ENCODE measurements around the gene RABGGTA.

The RABGGTA gene, protein sequence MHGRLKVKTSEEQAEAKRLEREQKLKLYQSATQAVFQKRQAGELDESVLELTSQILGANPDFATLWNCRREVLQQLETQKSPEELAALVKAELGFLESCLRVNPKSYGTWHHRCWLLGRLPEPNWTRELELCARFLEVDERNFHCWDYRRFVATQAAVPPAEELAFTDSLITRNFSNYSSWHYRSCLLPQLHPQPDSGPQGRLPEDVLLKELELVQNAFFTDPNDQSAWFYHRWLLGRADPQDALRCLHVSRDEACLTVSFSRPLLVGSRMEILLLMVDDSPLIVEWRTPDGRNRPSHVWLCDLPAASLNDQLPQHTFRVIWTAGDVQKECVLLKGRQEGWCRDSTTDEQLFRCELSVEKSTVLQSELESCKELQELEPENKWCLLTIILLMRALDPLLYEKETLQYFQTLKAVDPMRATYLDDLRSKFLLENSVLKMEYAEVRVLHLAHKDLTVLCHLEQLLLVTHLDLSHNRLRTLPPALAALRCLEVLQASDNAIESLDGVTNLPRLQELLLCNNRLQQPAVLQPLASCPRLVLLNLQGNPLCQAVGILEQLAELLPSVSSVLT

DNA sequence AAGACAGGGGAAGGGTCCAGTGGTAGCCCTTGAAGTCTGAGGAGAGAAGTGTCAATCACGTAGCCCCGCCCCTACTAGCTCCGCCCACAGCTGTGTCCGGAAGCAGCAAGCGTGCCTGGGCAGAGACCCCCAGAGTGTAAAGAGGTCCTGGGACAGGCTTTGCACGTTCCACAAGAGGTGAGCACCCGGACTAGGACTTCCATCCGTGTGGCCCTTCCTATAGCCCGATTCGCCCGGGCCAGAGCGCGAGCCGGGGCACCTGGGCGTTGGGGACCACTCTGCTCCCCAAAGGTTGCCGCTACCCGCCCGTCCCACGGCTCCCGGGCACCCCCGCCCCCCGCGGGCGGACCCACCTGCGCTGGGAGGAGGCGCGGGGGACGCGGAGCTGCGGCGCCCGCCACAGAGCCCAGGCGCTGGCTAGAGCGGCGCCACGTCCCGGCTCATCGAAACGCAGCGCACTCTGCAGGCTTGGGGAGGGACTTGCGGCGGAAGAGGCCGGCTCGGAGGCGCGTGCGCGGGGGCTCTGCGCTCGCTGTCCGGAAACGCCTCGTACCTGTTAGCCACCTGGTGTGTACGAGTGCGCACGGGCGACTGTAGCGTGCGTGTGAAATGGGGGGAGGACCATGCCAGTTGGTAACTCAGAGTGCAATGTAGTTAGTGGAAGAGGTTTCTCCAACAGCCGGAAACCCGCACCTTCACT is at the start of gene RABGGTA:
TSS of gene RABGGTA (minus strand) at position 464 of the 700 bp plus-strand sequence. CDS start 482 bp downstream, outside the sequence.
- peak; percentile 98 for DNase-seq (ENCODE audit: low spot score)

DNA sequence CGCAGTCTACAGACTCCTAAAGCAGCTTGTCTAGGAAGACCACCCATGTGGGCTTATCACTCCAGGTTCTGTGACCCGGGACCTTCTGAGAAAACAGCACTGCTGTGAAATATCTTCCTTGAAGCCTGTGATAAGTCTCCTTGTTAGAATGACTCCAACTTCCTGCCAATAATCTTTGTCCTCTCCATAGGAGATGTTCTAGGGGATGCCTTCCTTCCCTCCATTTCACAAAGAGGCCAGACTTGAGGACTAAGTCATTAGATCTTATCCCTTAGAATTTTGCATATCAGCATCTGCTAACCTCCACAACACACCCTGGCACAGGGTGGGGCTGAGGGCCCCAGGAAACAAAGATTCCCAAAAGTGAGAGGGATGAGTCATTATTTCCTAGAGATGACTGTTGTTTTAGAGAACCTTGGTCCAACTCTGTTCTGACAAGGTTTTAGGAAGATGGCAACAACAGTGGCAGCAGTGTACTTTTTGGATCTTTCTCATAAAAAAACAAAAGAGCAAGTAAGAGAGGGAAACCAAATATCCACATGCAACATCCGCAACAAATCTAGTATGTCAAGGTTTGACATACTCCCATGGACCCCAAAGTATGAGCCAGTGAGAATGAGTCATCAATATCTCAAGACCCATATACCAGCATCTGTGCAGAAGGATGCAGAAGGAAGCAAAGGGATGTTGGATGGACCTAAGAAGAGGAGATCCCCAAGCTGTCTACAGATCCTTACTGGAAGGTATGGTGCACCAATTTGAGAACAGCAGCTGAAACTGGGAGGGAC is 45.9 kb upstream of the RABGGTA start:
- DNase-seq (ENCODE audit: low spot score), result peak; percentile 56

DNA sequence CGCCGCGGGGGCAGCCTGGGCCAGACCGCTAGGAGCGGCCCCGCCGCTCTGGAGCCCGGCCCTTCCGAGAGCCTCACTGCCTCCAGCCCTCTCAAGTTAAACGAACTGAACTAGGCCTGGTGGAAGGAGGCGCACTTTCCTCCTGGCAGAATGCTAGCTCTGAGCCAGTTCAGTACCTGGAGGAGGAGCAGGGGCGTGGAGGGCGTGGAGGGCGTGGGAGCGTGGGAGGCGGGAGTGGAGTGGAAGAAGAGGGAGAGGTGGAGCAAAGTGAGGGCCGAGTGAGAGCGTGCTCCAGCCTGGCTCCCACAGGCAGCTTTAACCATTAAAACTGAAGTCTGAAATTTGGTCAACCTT is 45.2 kb upstream of the RABGGTA start:
- no peak for DNase-seq (ENCODE audit: low spot score)

DNA sequence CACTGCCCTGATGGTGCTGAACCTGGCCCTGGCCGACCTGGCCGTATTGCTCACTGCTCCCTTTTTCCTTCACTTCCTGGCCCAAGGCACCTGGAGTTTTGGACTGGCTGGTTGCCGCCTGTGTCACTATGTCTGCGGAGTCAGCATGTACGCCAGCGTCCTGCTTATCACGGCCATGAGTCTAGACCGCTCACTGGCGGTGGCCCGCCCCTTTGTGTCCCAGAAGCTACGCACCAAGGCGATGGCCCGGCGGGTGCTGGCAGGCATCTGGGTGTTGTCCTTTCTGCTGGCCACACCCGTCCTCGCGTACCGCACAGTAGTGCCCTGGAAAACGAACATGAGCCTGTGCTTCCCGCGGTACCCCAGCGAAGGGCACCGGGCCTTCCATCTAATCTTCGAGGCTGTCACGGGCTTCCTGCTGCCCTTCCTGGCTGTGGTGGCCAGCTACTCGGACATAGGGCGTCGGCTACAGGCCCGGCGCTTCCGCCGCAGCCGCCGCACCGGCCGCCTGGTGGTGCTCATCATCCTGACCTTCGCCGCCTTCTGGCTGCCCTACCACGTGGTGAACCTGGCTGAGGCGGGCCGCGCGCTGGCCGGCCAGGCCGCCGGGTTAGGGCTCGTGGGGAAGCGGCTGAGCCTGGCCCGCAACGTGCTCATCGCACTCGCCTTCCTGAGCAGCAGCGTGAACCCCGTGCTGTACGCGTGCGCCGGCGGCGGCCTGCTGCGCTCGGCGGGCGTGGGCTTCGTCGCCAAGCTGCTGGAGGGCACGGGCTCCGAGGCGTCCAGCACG is 44.6 kb upstream of the RABGGTA start:
- DNase-seq (ENCODE audit: low spot score), result peak; percentile 39

DNA sequence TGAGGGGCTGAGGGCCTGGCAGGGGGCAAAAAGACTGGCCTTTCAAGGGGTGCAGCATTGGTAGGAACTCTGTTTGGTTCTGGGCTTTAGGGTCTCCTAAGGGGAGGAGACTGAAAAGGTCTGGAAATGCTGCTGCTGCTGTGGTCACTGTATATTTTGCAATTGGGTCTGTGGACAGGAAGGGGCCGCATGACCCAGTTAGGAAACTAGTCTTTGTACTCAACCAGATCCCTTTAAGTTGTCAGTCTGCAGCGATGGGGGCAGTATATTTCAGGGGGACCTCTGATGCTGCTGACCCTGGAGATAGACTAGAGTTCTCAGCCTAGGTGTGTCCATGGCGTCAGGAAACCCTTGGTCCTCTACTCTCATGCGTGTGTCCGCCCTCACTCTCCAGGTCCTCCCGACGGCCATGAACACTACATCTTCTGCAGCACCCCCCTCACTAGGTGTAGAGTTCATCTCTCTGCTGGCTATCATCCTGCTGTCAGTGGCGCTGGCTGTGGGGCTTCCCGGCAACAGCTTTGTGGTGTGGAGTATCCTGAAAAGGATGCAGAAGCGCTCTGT is 43.9 kb upstream of the RABGGTA start:
- DNase-seq (ENCODE audit: low spot score), result no peak

DNA sequence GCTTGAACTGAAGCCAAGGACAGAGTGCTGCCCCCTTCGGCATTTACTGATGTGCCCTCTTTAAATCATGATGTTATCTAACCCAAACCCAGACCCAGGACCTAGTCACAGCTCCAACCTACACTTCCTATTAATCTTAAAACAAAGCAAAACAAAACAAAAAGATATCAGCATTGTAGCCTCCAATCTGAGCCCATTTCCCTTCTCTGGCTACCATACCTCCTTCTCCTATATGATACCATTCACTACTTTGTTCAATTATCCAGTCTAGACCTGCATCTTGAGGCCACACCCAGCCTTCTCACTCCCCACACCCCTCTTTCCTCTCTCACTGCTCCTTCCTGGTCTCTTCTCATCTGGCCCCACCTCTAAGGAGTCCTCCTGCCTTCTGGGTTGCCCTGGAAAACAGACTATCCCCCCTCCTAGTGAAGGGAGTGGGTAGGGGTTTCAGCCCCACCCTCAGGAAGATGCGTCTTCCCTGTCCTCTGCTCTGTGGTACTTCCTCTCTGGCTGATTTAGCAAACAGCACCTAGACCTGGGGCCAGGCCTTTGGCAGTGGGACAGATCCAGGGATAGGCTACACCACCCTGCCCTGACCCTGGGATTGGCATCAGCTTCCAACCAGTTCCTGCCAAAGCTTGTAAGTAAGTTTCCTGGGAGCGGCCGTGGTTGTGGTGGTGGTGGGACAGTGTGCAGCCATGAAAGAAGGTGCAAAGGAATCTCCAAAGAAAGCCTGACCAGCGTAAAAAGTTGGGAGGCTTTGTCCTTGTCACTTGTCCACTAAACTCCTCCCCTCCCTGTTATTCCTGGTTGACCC is 43.2 kb upstream of the RABGGTA start:
- DNase-seq (ENCODE audit: low spot score), result no peak

DNA sequence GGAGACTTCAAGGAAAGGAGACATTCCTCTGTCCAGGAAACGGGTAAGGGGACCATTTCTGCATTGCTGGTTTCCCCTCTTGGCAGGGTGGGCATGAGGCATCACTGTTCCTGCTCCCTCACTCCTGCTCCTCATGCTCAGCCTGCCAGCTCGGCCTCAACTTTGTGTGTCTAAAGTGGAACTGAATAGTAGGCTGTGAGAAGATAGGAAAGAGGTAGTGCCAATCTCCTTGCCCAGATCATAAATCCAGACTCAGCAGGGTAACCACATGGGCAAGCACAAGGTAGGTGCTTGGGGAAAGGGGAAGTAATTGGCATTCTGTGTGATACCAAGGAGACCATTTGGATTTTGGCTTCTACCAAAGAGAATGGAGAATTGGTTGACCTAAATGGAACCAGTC is 42.5 kb upstream of the RABGGTA start:
- DNase-seq (ENCODE audit: low spot score), result no peak

DNA sequence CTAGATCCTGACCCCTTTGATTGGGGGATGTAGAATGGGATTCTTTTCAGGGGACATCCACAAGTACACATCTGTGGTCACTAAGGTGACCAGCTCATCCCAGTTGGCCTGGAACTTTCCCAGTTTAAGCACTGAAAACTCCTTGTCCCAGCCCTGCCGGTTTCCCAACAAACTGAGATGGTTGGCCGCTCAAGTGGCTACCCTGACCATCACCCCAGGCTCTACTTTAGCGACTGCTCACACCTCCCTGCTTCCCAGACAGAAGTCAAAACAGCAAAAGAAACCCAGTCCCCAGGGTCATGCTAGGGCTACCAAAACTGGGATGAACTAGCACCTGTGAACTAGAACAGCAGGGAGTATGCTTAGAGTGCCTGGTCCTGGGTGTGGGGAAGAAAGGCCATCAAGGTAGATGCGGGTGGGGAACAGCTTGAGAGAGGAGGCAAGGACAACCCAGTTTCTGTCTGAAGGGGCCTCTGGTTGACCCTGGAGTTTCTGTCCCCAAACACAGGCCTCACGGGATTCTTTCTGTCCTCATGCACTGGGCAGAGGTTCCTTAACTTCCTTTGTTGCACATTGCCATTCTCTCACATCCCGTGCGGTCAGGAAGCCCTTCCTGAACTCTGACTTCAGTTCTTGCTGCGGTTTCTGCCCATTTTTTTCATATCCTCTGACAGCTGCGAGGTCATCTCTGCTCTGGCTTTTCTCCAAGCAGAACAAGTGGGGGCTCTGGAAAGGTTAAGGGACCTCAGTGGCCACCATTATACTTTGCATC is 41.5 kb upstream of the RABGGTA start:
- DNase-seq (ENCODE audit: low spot score), result no peak

DNA sequence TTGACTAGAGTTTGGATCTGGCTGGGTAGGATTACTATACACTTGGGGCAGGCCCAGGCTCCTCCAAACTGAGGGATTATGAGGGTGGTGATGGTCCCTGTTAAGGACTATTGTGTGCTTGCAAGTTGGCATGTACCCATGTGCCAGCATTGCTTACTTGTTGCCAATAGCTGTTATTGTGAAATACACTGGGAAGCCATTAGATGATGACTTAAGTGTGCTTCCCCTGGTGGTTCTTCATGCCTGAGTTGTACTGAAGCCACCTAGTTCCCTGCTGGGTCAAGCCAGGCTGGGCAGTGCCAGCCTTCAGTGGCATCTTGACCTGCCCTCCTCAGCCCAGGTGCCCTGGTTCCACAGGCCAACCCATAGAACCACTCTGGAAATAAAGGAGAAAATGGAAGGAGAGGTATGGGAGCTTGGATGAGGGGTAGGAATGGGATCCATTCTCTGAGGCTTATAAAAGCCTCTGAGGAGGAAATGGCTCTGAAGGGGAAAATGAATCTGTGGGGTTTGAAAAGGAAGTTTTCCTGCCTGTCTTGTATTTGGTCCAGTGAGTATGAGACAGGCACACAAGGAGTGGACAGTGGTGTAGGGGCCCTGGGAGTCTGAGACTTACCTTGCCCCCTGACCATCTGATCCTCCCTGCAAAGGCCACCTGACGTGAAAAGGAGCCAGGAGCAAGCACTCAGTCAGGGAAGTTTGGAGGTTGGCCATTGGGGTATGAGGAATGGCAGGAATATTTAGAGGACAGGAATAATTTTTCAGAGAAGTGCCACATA is 40.6 kb upstream of the RABGGTA start:
- peak; percentile 31 for DNase-seq (ENCODE audit: low spot score)

DNA sequence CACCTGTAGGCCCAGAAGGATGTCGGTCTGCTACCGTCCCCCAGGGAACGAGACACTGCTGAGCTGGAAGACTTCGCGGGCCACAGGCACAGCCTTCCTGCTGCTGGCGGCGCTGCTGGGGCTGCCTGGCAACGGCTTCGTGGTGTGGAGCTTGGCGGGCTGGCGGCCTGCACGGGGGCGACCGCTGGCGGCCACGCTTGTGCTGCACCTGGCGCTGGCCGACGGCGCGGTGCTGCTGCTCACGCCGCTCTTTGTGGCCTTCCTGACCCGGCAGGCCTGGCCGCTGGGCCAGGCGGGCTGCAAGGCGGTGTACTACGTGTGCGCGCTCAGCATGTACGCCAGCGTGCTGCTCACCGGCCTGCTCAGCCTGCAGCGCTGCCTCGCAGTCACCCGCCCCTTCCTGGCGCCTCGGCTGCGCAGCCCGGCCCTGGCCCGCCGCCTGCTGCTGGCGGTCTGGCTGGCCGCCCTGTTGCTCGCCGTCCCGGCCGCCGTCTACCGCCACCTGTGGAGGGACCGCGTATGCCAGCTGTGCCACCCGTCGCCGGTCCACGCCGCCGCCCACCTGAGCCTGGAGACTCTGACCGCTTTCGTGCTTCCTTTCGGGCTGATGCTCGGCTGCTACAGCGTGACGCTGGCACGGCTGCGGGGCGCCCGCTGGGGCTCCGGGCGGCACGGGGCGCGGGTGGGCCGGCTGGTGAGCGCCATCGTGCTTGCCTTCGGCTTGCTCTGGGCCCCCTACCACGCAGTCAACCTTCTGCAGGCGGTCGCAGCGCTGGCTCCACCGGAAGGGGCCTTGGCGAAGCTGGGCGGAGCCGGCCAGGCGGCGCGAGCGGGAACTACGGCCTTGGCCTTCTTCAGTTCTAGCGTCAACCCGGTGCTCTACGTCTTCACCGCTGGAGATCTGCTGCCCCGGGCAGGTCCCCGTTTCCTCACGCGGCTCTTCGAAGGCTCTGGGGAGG is 39.5 kb upstream of the RABGGTA start, which contains the start of gene LTB4R:
TSS of gene LTB4R (plus strand) at position 857 of the 959 bp plus-strand sequence. CDS start 4,150 bp downstream, outside the sequence.
- DNase-seq (ENCODE audit: low spot score), result peak; percentile 93

DNA sequence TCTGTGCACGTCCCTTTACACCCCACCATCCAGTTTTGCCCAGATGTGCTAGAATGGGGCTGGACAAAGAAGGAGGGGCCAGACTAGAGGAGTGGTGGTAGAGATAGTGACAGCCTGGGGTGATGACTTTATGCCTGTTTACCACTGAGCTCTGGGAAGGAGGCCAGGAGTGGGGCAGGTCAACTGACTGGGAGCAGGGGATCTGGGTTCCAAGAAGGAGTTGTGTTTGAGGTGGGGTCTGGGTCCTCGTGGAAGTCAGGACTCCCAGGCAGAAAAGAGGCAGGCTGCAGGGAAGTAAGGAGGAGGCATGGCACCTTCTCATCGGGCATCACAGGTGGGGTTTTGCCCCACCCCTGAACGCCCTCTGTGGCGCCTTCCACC is 38.9 kb upstream of the RABGGTA start:
- DNase-seq (ENCODE audit: low spot score), result no peak

DNA sequence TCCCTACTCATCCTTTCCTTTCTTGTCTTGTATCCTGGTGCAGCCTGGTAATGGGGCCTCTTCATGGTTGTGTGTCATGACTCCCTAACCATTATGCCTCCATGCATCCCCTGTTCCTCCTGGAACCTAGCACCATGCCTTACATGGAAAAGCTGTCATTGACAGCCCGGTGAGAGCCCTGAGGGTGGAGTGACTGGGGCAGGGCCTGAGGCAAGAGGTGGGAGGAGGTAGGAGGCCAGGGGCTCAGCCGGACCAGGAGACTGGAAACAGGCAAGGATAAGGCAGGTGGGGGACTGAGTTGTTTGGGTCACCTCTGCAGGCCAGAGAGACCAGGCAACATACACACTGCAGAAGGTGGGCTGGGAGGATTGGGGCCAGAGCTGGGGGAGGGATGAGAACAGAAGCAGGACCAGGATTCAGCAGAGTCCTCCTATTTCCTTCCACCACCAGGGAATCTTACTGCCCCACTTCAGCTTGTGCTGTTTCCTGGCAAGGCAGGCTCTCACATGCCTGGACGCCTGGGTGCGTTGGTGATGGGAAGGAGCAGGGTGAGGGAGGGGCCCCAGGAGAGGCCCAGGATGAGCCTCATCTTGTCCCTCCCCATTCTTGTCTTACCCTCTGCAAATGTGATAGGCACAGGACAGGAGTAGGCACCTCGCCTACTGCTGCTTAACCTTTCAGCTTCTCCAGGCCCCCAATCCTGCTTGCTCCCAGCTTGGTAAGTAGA is 38.3 kb upstream of the RABGGTA start, which contains the start of gene LTB4R2:
TSS of gene LTB4R2 (plus strand) at position 603 of the 727 bp plus-strand sequence. CDS start 525 bp downstream, outside the sequence.
- DNase-seq (ENCODE audit: low spot score), result no peak

DNA sequence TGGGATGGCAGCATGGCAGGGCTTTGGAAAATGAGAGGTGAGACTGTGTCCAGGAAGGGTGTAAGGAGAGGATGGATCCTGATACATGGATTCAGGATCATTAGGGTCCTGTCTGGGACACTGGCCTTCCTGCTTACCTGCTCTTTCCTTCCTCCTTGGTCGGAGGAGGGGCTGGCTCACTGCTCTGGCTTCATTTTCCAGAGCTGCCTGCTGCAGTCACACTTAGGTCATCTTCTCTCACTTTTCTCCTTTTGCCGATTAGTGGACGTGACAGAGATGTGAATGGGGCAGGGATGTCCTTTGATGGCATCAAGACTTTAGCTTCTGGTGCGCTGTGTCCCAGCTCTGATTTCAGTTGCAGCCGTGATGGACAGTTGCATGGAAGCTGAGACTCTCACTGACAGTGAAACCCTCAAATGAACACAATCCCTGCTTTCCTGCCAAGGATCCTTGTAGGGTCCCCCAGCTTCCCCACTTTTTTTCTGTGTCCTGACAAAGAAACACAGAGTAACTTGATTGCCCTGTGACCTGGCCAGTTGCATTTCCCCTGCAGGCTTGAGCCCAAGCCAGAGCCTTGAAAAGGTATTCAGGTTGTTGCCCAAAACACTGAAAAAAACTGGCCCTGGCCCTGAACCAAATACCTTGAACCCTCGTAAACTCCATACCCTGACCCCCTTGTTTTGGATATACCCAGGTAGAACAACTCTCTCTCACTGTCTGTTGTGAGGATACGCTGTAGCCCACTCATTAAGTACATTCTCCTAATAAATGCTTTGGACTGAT is 37.1 kb upstream of the RABGGTA start:
- no peak for DNase-seq (ENCODE audit: low spot score)

DNA sequence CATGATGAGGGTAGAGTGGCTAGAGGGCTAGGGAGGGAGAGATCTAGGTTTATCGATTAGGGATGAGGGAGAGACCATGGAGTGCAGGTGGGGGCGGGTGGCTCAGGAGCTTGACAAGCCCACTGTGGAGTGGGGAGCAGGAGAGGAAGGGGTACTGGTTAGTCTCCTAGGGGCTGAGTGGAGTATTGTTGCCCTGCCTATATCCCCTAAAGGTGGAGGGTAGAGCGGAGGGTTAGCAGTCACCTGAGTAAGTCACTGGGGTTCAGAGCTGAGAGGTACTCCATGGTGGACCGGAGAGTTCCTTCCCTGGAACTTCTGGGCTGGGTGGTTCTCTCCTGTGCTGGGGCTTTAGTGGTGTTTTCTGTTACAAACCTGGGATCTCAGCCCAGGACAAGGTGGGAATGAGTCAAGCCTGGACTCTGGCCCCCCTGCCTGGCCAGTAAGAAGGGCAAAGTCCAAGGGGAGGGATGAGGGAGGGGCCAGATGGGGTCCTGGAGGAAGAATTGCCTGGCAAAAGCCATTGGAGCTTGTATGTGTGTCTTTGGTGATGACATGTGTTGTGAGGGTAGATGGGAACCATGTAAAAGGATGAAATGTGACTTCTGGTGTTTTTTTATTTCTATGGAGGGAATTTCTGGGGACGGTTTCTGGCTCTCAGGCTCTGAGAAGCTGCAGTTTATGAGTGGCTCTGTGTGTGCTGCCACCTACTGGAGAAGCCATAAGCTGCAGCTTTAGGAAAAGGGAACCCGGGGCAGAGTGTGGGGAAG is 36.4 kb upstream of the RABGGTA start, which contains the start of gene CIDEB:
TSS of gene CIDEB (minus strand) at position 403 of the 767 bp plus-strand sequence. CDS start at position 284, 119 bp downstream.
- peak; percentile 82 for DNase-seq (ENCODE audit: low spot score)

DNA sequence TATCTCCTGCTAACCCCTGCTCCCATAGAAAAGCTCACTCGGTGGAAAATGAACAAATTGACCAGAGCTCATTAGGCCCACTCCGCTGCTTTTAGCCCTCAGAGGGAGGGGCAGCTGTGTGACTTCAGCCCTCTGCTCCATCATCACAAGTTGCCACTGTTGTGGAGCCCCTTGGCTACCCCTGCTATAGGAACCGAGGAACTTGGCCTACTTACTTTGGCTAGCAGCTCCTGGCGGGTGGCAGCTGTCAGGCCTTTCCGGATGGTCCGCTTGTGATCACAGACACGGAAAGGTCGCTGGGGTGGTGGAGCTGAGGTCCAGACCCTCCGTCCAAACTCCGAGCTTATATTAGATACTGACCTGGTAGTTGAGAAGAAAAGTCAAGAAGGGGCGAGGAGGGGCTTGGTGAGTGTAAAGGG is 35.8 kb upstream of the RABGGTA start:
- DNase-seq (ENCODE audit: low spot score), result no peak

Data from AG20443 (cell line).